H1 (cell line): ENCODE measurements around the gene TNC. TPM values are rescaled to one million over a fixed set of nuclear protein-coding genes. Genes with fewer than 3 reads are reported as not detected.

Experiments
- CTCF ChIA-PET: fragments of 300-600 bp; sonication (Branson Sonifier 250); formaldehyde crosslinking; loops from one replicate; lab custom pipeline; 2021; ENCODE audit not compliant: partially characterized antibody; lab: Charles Lee
- POLR2A ChIA-PET: fragments of 300-600 bp; sonication (Branson Sonifier 250); formaldehyde crosslinking; loops from one replicate; lab custom pipeline; 2021; ENCODE audit warnings: inconsistent platforms; ENCODE audit not compliant: partially characterized antibody; lab: Charles Lee
- DNase-seq, 2 experiments: peaks; one replicate each; pipeline versions ENCODE4 v3.0.0 to v3.0.0-alpha.2; 2010 to 2022; ENCODE audit warnings: low spot score in 2 of 2, low read depth in 1 of 2, mixed read lengths in 1 of 2
- FAIRE-seq: peaks from 2 replicates; lab custom pipeline; 2011; peaks lifted over from hg19 to GRCh38; lab: Jason Lieb, UNC
- H2AFZ ChIP-seq: 2 replicates; pipeline ENCODE4 v1.8.1; 2012; ENCODE audit warnings: low read length, inconsistent platforms
- H2AK5ac ChIP-seq: 2 replicates; pipeline ENCODE4 v1.6.1; 2013; ENCODE audit warnings: low read depth, low read length
- H2BK120ac ChIP-seq: replicated peaks from 2 replicates; pipeline ENCODE3; 2013; ENCODE audit warnings: low read depth, low read length, inconsistent platforms
- H2BK12ac ChIP-seq: 2 replicates; pipeline ENCODE4 v1.6.1; 2013; ENCODE audit warnings: low read depth, low read length
- H2BK15ac ChIP-seq: 2 replicates; pipeline ENCODE4 v1.6.1; 2013; ENCODE audit warnings: low read length
- H2BK20ac ChIP-seq: 2 replicates; pipeline ENCODE4 v1.6.1; 2013; ENCODE audit warnings: low read length
- H2BK5ac ChIP-seq: 2 replicates; pipeline ENCODE4 v1.6.1; 2013; ENCODE audit warnings: low read depth, low read length
- H3K14ac ChIP-seq: 2 replicates; pipeline ENCODE4 v1.6.1; 2013; ENCODE audit warnings: inconsistent platforms; ENCODE audit not compliant: insufficient read length
- H3K18ac ChIP-seq: 2 replicates; pipeline ENCODE4 v1.6.1; 2013; ENCODE audit warnings: low read length; ENCODE audit errors: extremely low read depth
- H3K23ac ChIP-seq: 2 replicates; pipeline ENCODE4 v1.6.1; 2013; ENCODE audit warnings: inconsistent platforms; ENCODE audit not compliant: insufficient read length
- H3K23me2 ChIP-seq: 2 replicates; pipeline ENCODE4 v1.6.1; 2013; ENCODE audit warnings: low read depth, low read length
- H3K27ac ChIP-seq: 2 replicates; pipeline ENCODE4 v1.6.1; 2011; ENCODE audit warnings: low read depth, low read length, inconsistent platforms
- H3K27me3 ChIP-seq, 4 experiments: replicated peaks in 1 of 4; 1 replicate in 1 of 4; 2 replicates in 3 of 4; pipeline versions ENCODE4 v1.6.1 to v1.8.1; 2011 to 2013; ENCODE audit warnings: low read length in 3 of 4, mild to moderate bottlenecking in 3 of 4, inconsistent platforms in 2 of 4, mixed read lengths in 2 of 4, moderate library complexity in 1 of 4; ENCODE audit not compliant: control insufficient read depth in 3 of 4, insufficient read depth in 3 of 4; ENCODE audit errors: extremely low read depth in 1 of 4
- H3K36me3 ChIP-seq, 4 experiments: 2 replicates each; pipeline versions ENCODE4 v1.6.1 to v1.8.1; 2011 to 2013; ENCODE audit warnings: mild to moderate bottlenecking in 4 of 4, low read length in 3 of 4, moderate library complexity in 2 of 4, control low read depth in 1 of 4, inconsistent platforms in 1 of 4; ENCODE audit not compliant: insufficient read depth in 4 of 4, control insufficient read depth in 2 of 4
- H3K4ac ChIP-seq: replicated peaks from 2 replicates; pipeline ENCODE3; 2013; ENCODE audit warnings: low read length, low read depth, mixed read lengths, inconsistent platforms; ENCODE audit not compliant: insufficient read length
- H3K4me1 ChIP-seq, 4 experiments: replicated peaks in 1 of 4; 1 replicate in 1 of 4; 2 replicates in 3 of 4; pipeline versions ENCODE4 v1.6.1 to v1.8.1; 2011 to 2013; ENCODE audit warnings: low read length in 3 of 4, inconsistent platforms in 2 of 4, mixed read lengths in 1 of 4; ENCODE audit not compliant: insufficient read depth in 4 of 4, control insufficient read depth in 3 of 4
- H3K4me2 ChIP-seq, 2 experiments: 2 replicates each; pipeline versions ENCODE4 v1.6.1 to v1.8.1; 2011 to 2013; ENCODE audit warnings: low read depth in 2 of 2, low read length in 2 of 2, control low read depth in 1 of 2, inconsistent platforms in 1 of 2, mild to moderate bottlenecking in 1 of 2; ENCODE audit not compliant: insufficient read depth in 1 of 2
- H3K4me3 ChIP-seq, 4 experiments: fragments of 200-600, 300-600 bp in 1 of 4; sonication (generic), shearing (Covaris generic), sonication (Bioruptor Twin) in 1 of 4; 2 replicates each; pipeline versions ENCODE4 v1.5.1 to v1.8.1; 2011 to 2016; ENCODE audit warnings: low read length in 4 of 4, low read depth in 3 of 4, control low read depth in 2 of 4, inconsistent platforms in 2 of 4, mild to moderate bottlenecking in 2 of 4, mixed read lengths in 1 of 4, moderate library complexity in 1 of 4; ENCODE audit not compliant: insufficient read depth in 2 of 4; ENCODE audit errors: extremely low read depth in 1 of 4
- H3K56ac ChIP-seq: replicated peaks from 2 replicates; pipeline ENCODE3; 2013; ENCODE audit warnings: low read depth, mild to moderate bottlenecking, mixed read lengths, low read length, inconsistent platforms; ENCODE audit not compliant: insufficient read length
- H3K79me1 ChIP-seq: 2 replicates; pipeline ENCODE4 v1.6.1; 2013; ENCODE audit warnings: low read depth, low read length, control low read depth
- H3K79me2 ChIP-seq, 2 experiments: 2 replicates each; pipeline versions ENCODE4 v1.6.1 to v1.8.1; 2012 to 2013; ENCODE audit warnings: low read length in 2 of 2, mild to moderate bottlenecking in 2 of 2, inconsistent platforms in 1 of 2; ENCODE audit not compliant: insufficient read depth in 2 of 2, control insufficient read depth in 1 of 2
- H3K9ac ChIP-seq, 4 experiments: replicated peaks in 1 of 4; 1 replicate in 1 of 4; 2 replicates in 3 of 4; pipeline versions ENCODE4 v1.6.1 to v1.8.1; 2011 to 2013; ENCODE audit warnings: low read depth in 3 of 4, low read length in 3 of 4, control low read depth in 2 of 4, mild to moderate bottlenecking in 2 of 4, moderate library complexity in 2 of 4, inconsistent platforms in 1 of 4; ENCODE audit errors: extremely low read depth in 1 of 4
- H3K9me3 ChIP-seq, 2 experiments: 2 replicates each; pipeline versions ENCODE4 v1.6.1 to v1.8.1; 2012 to 2013; ENCODE audit warnings: mild to moderate bottlenecking in 2 of 2, moderate library complexity in 2 of 2, control low read depth in 1 of 2, inconsistent platforms in 1 of 2, low read depth in 1 of 2, low read length in 1 of 2, mixed read lengths in 1 of 2; ENCODE audit not compliant: insufficient read depth in 2 of 2
- H4K20me1 ChIP-seq, 2 experiments: replicated peaks in 1 of 2; 2 replicates each; pipeline versions ENCODE3 to v1.8.1; 2011 to 2013; ENCODE audit warnings: inconsistent platforms in 2 of 2, low read length in 2 of 2, mild to moderate bottlenecking in 1 of 2; ENCODE audit not compliant: insufficient read depth in 2 of 2, control insufficient read depth in 1 of 2
- H4K5ac ChIP-seq: 2 replicates; pipeline ENCODE4 v1.6.1; 2013; ENCODE audit warnings: low read length, low read depth, mixed read lengths, inconsistent platforms; ENCODE audit not compliant: insufficient read length
- H4K8ac ChIP-seq: 2 replicates; pipeline ENCODE4 v1.8.0; 2013; ENCODE audit warnings: mild to moderate bottlenecking, moderate library complexity, low read length, inconsistent platforms; ENCODE audit not compliant: insufficient read depth; ENCODE audit errors: extremely low read depth
- H4K91ac ChIP-seq: replicated peaks from 2 replicates; pipeline ENCODE3; 2013; ENCODE audit warnings: low read length, mixed read lengths, inconsistent platforms; ENCODE audit not compliant: insufficient read length
- CTBP2 ChIP-seq: IDR thresholded peaks from 2 replicates; pipeline ENCODE4 v1.7.0; 2011; ENCODE audit warnings: borderline replicate concordance, mild to moderate bottlenecking, moderate library complexity, mixed read lengths, low read length; ENCODE audit not compliant: insufficient read depth, insufficient read length
- MAFK ChIP-seq: IDR thresholded peaks from 2 replicates; pipeline ENCODE4 v1.6.1; 2012; ENCODE audit warnings: low read depth, mild to moderate bottlenecking, improper control_type of control experiment, low read length
- SRF ChIP-seq: IDR thresholded peaks from 2 replicates; pipeline ENCODE4 v1.6.1; 2011; ENCODE audit warnings: mild to moderate bottlenecking, low read depth, low read length, moderate library complexity
- YY1 ChIP-seq: IDR thresholded peaks from 2 replicates; pipeline ENCODE4 v1.6.1; 2011; ENCODE audit warnings: low read depth, mild to moderate bottlenecking, low read length
- WGBS, 2 experiments: shearing (Covaris generic) in 1 of 2; methylation state at CpG; one replicate each; pipeline versions ENCODE4 v1.1.6 to v1.1.7; 2013 to 2015; ENCODE audit warnings: low lambda C conversion rate in 2 of 2, mixed read lengths in 2 of 2, inconsistent platforms in 1 of 2, low coverage in 1 of 2, missing lambda C conversion rate in 1 of 2; ENCODE audit not compliant: insufficient replicate concordance in 2 of 2, insufficient coverage in 1 of 2, insufficient read length in 1 of 2; ENCODE audit errors: extremely low coverage in 1 of 2, missing lambda C conversion rate in 1 of 2; 5-methylcytosine and 5-hydroxymethylcytosine counted together
- polyA plus RNA-seq, 7 experiments: library from polyadenylated mRNA; depleted of rRNA in 3 of 7; stranded (reverse) in 5 of 7; unstranded in 2 of 7; fragments of >200 nt in 5 of 7; fragments of 200-250 nt in 2 of 7; gene quantifications; 1 replicate in 5 of 7; 2 replicates in 1 of 7; 4 replicates in 1 of 7; pipeline versions ENCODE4 v1.2.1 to v1.2.3, GENCODE V29; 2011 to 2013; ENCODE audit warnings: missing spikeins in 2 of 7, mixed read lengths in 2 of 7
- total RNA-seq: library from RNA; stranded (reverse); fragmentation: NEBNext Ultra II Directional; extraction: Animal tissue kit (Norgen Biotek cat#: 25700); gene quantifications from 2 replicates; pipeline ENCODE4 v1.2.1, GENCODE V29; 2021

TNC gene
- total and polyA plus RNA-seq, 2 of the 8 experiments (the other 6 are each of a cell fraction or from before 2014, with no cell fraction given), result 6.2 to 11.4 TPM

DNA sequence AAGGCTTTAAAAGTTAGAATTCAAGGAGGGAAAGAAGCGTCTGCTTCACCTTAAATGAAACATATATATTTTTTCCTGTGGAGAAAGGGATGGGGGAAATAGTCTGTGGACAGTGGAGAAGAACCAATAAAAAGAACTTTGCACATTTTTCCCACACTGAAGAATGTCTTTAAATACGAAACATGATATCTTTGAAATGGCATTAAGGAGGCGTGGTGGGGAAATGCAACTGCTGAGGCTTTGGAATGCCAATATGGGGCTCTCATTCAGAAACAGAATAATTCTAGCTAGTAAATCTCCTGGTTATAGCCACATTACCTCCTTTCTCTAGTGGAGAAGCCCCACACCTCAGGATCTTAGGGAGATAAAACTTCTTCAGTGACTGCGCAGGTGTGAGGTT, 46.8 kb downstream of the TNC start:
- FAIRE-seq, result no peak
- CTCF ChIA-PET, result interaction anchor here (1.6 kb wide), 1 partner anchor 12 kb away, joined by 4 read pairs; no protein-coding TSS in a partner anchor
- no peak overlapping the region for H4K8ac ChIP-seq
- no peak overlapping the region for H2BK120ac ChIP-seq
- no peak overlapping the region for H3K18ac ChIP-seq
- no peak overlapping the region for H3K14ac ChIP-seq
- H2BK5ac ChIP-seq, result no peak overlapping the region
- no peak overlapping the region for H3K4me2 ChIP-seq
- no peak for DNase-seq
- TF ChIP-seq MAFK (no peak), YY1 (no peak), CTBP2 (no peak), SRF (no peak)
- H4K20me1 ChIP-seq, result no peaks in the 10 kb centered on the region
- no peak overlapping the region for H2BK15ac ChIP-seq
- H2AFZ ChIP-seq, result no peak overlapping the region
- no peak overlapping the region for H2BK12ac ChIP-seq
- no peaks in the 10 kb centered on the region for H3K79me2 ChIP-seq
- no peak overlapping the region for H3K56ac ChIP-seq
- H2BK20ac ChIP-seq, result no peak overlapping the region
- no peaks in the 10 kb centered on the region for H3K36me3 ChIP-seq
- no peak overlapping the region for H3K4ac ChIP-seq
- no peak overlapping the region for H3K4me3 ChIP-seq
- H3K27me3 ChIP-seq, result no peaks in the 10 kb centered on the region; a peak in 1 of 7 replicates
- no peaks in the 10 kb centered on the region for H3K79me1 ChIP-seq
- H3K23ac ChIP-seq, result no peak overlapping the region
- H3K4me1 ChIP-seq, result no peaks in the 10 kb centered on the region
- H3K9me3 ChIP-seq, result no peaks in the 10 kb centered on the region
- H3K9ac ChIP-seq, result no peak overlapping the region
- WGBS, 2 experiments, result 94% methylated on average over 4 of the region's 4 CpGs; no CpG with 5 or more reads in 1 of the 2 experiments
- no peak overlapping the region for H4K91ac ChIP-seq
- POLR2A ChIA-PET, result no interaction called here
- peaks cover 2% of the 10 kb centered on the region; the same call in 1 of the 2 replicates for H3K23me2 ChIP-seq
- H3K27ac ChIP-seq, result no peak overlapping the region
- H2AK5ac ChIP-seq, result no peak overlapping the region
- no peak overlapping the region for H4K5ac ChIP-seq
